T47D (cell line): ENCODE results near the gene PRKG1.

Source experiments
- DNase-seq, 2 experiments: peaks; one replicate each; pipeline versions ENCODE4 v3.0.0 to v3.0.0-alpha.2; 2011 to 2012; ENCODE audit warnings: low read depth in 1 of 2, low spot score in 1 of 2
- JUND ChIP-seq: IDR thresholded peaks from 2 replicates; pipeline ENCODE4 v1.6.1; 2012; ENCODE audit warnings: low read depth
- in situ Hi-C: cut with HindIII; loops from 2 replicates; pipeline ENCODE4 v1.10.0; 2016; ENCODE audit warnings: low sequenced_read_pairs, low pct_unique_long_range_greater_than_20kb

The PRKG1 gene

DNA sequence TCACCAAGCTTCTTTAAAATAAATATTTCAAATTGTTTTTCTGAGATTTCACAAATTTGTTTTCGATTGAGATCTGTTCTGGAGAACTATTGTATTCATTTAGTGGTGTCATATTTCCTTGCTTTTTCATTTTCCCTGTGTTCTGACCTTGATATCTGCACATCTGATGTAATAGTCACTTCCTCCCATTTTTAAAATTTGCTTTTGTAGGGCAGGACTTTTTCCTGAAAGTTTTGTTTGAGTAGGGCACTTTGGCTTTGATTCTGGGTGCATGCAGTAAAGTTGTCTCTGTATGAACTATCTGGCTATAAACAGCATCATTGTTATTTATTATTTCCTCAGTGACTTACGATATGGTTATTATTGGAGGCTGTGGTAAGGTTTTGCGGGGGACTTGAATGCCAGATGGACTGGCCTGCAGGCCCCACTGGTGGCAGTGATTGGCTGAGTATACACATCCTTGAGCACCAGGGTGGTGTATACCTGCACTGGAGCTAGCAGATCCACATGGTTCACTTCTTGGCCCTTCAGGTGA lies 541.5 kb downstream of the PRKG1 start:
- no peak for DNase-seq
- in situ Hi-C loops = no loop called here
- no peak for TF ChIP-seq JUND

DNA sequence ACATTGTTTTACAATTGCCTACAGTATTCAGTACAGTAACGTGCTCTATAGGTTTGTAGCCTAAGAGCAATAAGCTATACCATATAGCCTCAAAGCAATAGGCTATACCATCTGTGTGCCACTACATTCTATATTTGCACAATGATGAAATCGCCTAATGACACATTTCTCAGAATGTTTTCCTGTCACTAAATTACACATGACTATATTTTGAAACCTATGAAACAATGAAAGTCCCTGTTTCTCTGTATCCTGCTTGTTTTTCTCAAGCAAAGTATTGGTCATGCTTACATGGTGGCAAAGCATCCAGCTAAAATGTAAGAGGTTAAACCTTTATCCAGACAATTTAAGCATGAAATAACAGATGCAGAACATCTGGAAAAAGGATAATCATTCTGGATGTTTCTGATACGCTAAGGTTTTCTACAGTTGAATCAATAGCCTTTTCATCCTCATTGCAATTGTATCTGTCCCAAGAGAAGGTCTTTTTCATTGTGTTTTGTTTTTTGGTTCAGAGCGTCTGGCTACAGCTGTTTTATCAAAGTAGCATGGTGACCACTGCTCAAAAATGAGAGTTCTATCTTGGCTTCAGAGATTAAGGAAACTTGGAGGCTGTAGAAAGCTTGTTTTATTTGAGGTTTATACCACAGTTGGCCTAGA lies 543.4 kb downstream of the PRKG1 start:
- in situ Hi-C loops = no loop called here
- no peak for TF ChIP-seq JUND
- no peak for DNase-seq

- in situ Hi-C loops = no loop called here
- no peak for TF ChIP-seq JUND
- no peak for DNase-seq
Measured at GRCh38 chr10:51619365-51619764, 545.1 kb downstream of the PRKG1 start.

GRCh38 chr10:51620131-51620530 lies 545.8 kb downstream of the PRKG1 start:
- DNase-seq = no peak
- in situ Hi-C loops = no loop called here
- TF ChIP-seq JUND = no peak

DNA sequence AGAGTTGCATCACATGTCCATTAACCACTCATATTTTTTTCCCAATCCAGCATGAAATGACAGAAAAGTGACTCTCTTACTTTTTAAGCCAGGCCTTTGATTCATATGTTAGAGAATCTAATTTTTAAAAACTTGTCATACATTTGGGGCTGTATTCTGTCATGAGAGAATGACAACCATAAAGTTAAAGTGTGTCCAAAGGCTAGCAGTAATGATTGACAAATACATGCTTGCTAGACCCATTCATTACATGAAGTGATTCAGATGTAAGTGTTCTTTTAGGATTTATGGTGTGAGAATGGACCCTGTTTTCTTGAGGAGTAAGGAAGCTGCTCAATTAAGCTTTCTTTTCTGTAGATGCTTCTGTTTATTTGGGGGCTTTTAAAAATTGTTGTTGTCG lies 549.7 kb downstream of the PRKG1 start:
- in situ Hi-C loops = no loop called here
- no peak for TF ChIP-seq JUND
- DNase-seq = no peak

GRCh38 chr10:51629934-51630639 lies 555.8 kb downstream of the PRKG1 start:
- in situ Hi-C loops = no loop called here
- no peak for DNase-seq
- TF ChIP-seq JUND = no peak

- TF ChIP-seq JUND = no peak
- in situ Hi-C loops = no loop called here
- DNase-seq = no peak
Measured at GRCh38 chr10:51630640-51631005, 556.3 kb downstream of the PRKG1 start.

GRCh38 chr10:51635436-51635835 lies 561.1 kb downstream of the PRKG1 start:
- DNase-seq = no peak
- in situ Hi-C loops = no loop called here
- TF ChIP-seq JUND = no peak

DNA sequence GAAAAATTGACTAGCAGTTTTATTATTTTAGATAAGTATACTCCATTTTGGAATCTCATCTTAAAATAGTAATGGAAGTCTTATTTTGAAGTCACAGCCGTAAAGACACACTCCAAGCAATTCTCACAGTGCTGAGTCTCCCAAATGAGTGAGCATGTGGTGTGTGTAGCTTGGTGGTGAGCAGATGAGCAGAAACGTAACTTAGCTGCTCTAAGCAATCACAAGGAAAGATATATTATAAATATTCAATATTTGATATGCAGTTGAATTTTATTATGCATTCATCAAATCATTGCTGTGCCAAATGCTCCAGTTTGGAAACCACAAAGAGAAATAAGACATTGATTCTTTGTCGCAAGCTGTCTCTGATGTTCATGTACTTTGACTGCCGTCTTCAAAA lies 563.9 kb downstream of the PRKG1 start:
- DNase-seq = no peak
- TF ChIP-seq JUND = no peak
- in situ Hi-C loops = no loop called here

DNA sequence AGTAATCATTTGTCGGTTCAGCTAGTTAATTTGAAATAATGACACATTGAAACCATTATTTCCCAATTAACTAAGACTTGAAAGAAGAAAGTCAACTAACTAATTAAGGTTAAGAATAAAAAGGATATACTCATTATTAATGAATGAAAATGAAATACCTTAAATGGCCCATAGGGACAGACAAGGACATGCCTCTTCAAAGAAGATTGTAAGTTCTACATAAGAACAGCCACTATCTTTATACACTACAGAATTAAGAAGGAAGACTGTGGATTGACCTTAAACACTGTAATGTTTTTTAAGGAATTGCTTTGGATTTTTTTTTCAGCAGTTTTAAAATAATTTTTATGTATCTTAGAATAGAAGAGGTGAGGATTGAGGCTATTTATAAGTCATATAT lies 564.5 kb downstream of the PRKG1 start:
- in situ Hi-C loops = no loop called here
- TF ChIP-seq JUND = no peak
- no peak for DNase-seq

DNA sequence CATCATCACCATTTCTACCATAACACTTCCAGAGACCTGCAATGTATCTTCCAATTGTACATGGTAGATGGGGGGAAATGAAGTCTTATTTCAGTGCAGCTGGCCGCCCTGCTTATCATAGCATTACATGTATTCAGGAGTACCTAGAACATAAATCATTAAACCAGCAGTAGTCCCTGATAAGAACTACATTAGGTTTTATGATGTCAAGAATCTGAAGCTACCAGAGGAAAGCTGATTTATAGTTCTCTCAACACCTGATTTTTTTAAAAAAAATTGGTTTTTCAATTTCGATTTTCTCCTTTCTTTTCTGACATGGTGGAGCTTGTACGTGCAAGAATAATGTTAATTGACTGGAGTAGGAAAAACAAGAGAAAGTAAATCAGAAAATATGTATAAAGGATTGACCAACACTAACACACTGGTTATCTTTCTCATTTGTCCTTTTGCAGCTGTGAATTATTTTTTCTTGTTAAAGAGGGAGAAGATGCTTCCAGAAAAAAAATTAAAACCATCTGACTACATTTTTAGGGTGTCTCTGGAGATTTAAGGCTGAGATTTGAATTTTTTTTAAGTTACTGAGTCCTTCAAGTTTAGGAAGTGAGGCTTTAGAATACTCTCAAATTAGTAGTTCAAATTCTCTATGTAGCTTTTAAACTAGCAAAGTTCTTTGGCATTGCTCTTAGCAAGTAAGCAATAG lies 566.0 kb downstream of the PRKG1 start:
- no peak for DNase-seq
- in situ Hi-C loops = no loop called here
- TF ChIP-seq JUND = no peak

DNA sequence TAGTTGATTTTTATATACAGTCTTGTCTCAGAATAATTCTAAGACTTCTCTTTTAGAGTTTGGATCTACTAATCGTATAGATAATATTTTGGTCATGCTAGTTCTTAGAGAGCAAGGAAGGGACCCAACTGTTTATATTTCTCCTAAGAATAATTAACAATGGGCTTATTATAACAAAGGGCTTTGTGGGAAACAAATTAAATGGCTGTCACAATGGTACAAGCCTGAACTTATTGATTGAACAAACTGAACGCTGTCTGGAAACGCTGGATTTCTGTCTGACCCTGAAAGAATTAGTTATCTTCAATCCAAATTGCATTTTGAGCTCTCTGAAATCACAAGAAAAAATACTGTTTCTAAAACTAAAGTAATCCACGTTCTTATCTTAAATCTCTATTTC lies 568.3 kb downstream of the PRKG1 start:
- TF ChIP-seq JUND = no peak
- DNase-seq = no peak
- in situ Hi-C loops = no loop called here

GRCh38 chr10:51643734-51644133 lies 569.4 kb downstream of the PRKG1 start:
- DNase-seq = no peak
- in situ Hi-C loops = no loop called here

GRCh38 chr10:51649064-51649463 lies 574.8 kb downstream of the PRKG1 start:
- in situ Hi-C loops = no loop called here
- TF ChIP-seq JUND = no peak
- DNase-seq = no peak

More at GRCh38 chr10:51643734-51644133, 569.4 kb downstream of the PRKG1 start:
- TF ChIP-seq JUND = no peak
